DOHH2 (cell line): ENCODE results near the gene CYP21A2.

Experiments
- CTCF ChIP-seq: fragments of 200-600 bp; sonication (generic); IDR thresholded peaks from one replicate; pipeline ENCODE4 v1.5.1; 2014; ENCODE audit warnings: antibody characterized with exemption, mild to moderate bottlenecking, low read depth, low read length; ENCODE audit not compliant: poor library complexity, severe bottlenecking
- EZH2phosphoT487 ChIP-seq: fragments of 200-600 bp; sonication (generic); IDR thresholded peaks from 2 replicates; pipeline ENCODE4 v1.6.1; 2017; ENCODE audit warnings: borderline replicate concordance, mild to moderate bottlenecking, antibody characterized with exemption, low read length, moderate library complexity, mixed read lengths

DNA sequence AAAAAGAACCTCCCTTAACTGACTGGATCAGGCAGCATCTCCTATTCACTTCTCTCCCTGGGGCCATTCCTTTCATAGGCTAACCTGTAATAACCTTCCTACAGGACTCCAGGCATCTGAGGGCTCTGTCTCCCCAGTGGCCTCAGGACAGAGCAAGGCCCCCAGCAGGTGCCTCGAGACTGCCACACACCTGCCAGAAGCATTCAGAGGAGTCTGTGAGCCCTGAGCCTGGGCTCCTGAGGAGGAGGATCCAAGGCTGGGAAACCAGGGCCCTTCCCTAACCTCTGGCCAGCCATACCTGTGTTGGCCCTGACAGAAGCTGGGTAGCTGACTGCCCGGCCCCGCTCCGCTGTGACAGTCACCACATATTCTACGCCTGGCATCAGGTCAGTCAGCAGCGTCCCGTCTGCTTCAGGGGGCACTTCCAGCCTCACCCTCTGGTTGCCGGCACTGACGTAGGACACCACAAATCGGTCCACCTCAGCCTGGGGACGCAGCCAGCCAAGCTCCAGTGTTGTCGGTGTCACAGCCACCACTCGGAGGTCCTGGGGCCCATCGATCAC is 50.4 kb downstream of the CYP21A2 start:
- TF ChIP-seq CTCF (no peak), EZH2phosphoT487 (no peak)
